Effector memory CD4-positive, alpha-beta T cell (primary cell): ENCODE data around the gene FRYL.
A peak's percentile ranks its signal among the peaks of the same experiment; 100 is the strongest.
"Not testable (repeated sequence)": the region's sequence is repeated elsewhere in the genome, so short reads cannot be mapped to it uniquely, and the experiment has no call there.

Source experiments
- DNase-seq, 3 donors: peaks; one replicate each; pipeline ENCODE4 v3.0.0-alpha.2; 2020
- H3K27ac ChIP-seq: 2 replicates; pipeline ENCODE4 v1.7.0; 2013; ENCODE audit warnings: mild to moderate bottlenecking, low read length, moderate library complexity; ENCODE audit not compliant: insufficient read depth, poor library complexity, severe bottlenecking
- H3K27me3 ChIP-seq: replicated peaks from 2 replicates; pipeline ENCODE4 v1.7.0; 2013; ENCODE audit warnings: mild to moderate bottlenecking, low read length; ENCODE audit not compliant: insufficient read depth, control insufficient read depth, poor library complexity, severe bottlenecking
- H3K36me3 ChIP-seq: 2 replicates; pipeline ENCODE4 v1.7.0; 2013; ENCODE audit warnings: mild to moderate bottlenecking, low read length, moderate library complexity; ENCODE audit not compliant: control insufficient read depth, insufficient read depth
- H3K4me1 ChIP-seq: 2 replicates; pipeline ENCODE4 v1.7.0; 2013; ENCODE audit warnings: low read length, mild to moderate bottlenecking; ENCODE audit not compliant: control insufficient read depth, insufficient read depth, poor library complexity, severe bottlenecking
- H3K4me3 ChIP-seq: 2 replicates; pipeline ENCODE4 v1.7.0; 2013; ENCODE audit warnings: low read length, low read depth, mild to moderate bottlenecking; ENCODE audit not compliant: insufficient read depth, poor library complexity, severe bottlenecking
- H3K9me3 ChIP-seq: 2 replicates; pipeline ENCODE4 v1.7.0; 2013; ENCODE audit warnings: mild to moderate bottlenecking, low read length, moderate library complexity; ENCODE audit not compliant: control insufficient read depth

The FRYL gene

GRCh38 chr4:48653217-48654014, 126.7 kb downstream of the FRYL start:
- Histone ChIP-seq H3K4me1 (peaks cover 9% of the 10 kb centered on the region), H3K36me3 (no peaks in the 10 kb centered on the region), H3K27me3 (no peaks in the 10 kb centered on the region), H3K27ac (peak overlapping the region; percentile 34), H3K4me3 (no peak overlapping the region), H3K9me3 (no peaks in the 10 kb centered on the region)
- DNase-seq, result peak in 2 of 3 donors; percentile 8 to 27

GRCh38 chr4:48651914-48652313, 128.2 kb downstream of the FRYL start:
- DNase-seq, result no peak
- H3K4me3 ChIP-seq, result no peak overlapping the region
- H3K27ac ChIP-seq, result no peak overlapping the region
- H3K27me3 ChIP-seq, result no peaks in the 10 kb centered on the region
- H3K4me1 ChIP-seq, result peaks cover 9% of the 10 kb centered on the region
- no peaks in the 10 kb centered on the region for H3K36me3 ChIP-seq
- no peaks in the 10 kb centered on the region for H3K9me3 ChIP-seq

GRCh38 chr4:48649505-48649904, 130.6 kb downstream of the FRYL start:
- Histone ChIP-seq H3K27me3 (no peaks in the 10 kb centered on the region), H3K4me1 (peaks cover 5% of the 10 kb centered on the region), H3K36me3 (no peaks in the 10 kb centered on the region), H3K27ac (no peak overlapping the region), H3K9me3 (no peaks in the 10 kb centered on the region), H3K4me3 (no peak overlapping the region)
- DNase-seq, result no peak

GRCh38 chr4:48645225-48645794, 134.8 kb downstream of the FRYL start:
- no peaks in the 10 kb centered on the region for H3K4me1 ChIP-seq
- no peak overlapping the region for H3K27ac ChIP-seq
- no peaks in the 10 kb centered on the region for H3K36me3 ChIP-seq
- H3K4me3 ChIP-seq, result no peak overlapping the region
- no peaks in the 10 kb centered on the region for H3K9me3 ChIP-seq
- H3K27me3 ChIP-seq, result no peaks in the 10 kb centered on the region
- no peak for DNase-seq

GRCh38 chr4:48642421-48643374, 137.4 kb downstream of the FRYL start:
- Histone ChIP-seq H3K4me1 (no peaks in the 10 kb centered on the region), H3K9me3 (no peaks in the 10 kb centered on the region), H3K27me3 (no peaks in the 10 kb centered on the region), H3K36me3 (no peaks in the 10 kb centered on the region), H3K27ac (no peak overlapping the region), H3K4me3 (no peak overlapping the region)
- DNase-seq, result no peak

GRCh38 chr4:48641401-48641800, 138.7 kb downstream of the FRYL start:
- H3K9me3 ChIP-seq, result no peaks in the 10 kb centered on the region
- H3K4me3 ChIP-seq, result no peak overlapping the region
- H3K36me3 ChIP-seq, result no peaks in the 10 kb centered on the region
- no peaks in the 10 kb centered on the region for H3K4me1 ChIP-seq
- H3K27ac ChIP-seq, result no peak overlapping the region
- H3K27me3 ChIP-seq, result no peaks in the 10 kb centered on the region
- no peak for DNase-seq

GRCh38 chr4:48640699-48641098, 139.4 kb downstream of the FRYL start:
- Histone ChIP-seq H3K27ac (no peak overlapping the region), H3K9me3 (no peaks in the 10 kb centered on the region), H3K27me3 (no peaks in the 10 kb centered on the region), H3K4me3 (no peak overlapping the region), H3K4me1 (no peaks in the 10 kb centered on the region), H3K36me3 (no peaks in the 10 kb centered on the region)
- no peak for DNase-seq

- Histone ChIP-seq H3K27me3 (no peaks in the 10 kb centered on the region), H3K4me1 (no peaks in the 10 kb centered on the region), H3K9me3 (no peaks in the 10 kb centered on the region), H3K36me3 (no peaks in the 10 kb centered on the region), H3K27ac (no peak overlapping the region), H3K4me3 (no peak overlapping the region)
- DNase-seq, result no peak
Measured at GRCh38 chr4:48640225-48640624, 139.9 kb downstream of the FRYL start.

- DNase-seq, result no peak
- Histone ChIP-seq H3K27ac (no peak overlapping the region), H3K27me3 (no peaks in the 10 kb centered on the region), H3K4me1 (no peaks in the 10 kb centered on the region), H3K9me3 (no peaks in the 10 kb centered on the region), H3K4me3 (no peak overlapping the region), H3K36me3 (no peaks in the 10 kb centered on the region)
Measured at GRCh38 chr4:48639807-48640206, 140.3 kb downstream of the FRYL start.

GRCh38 chr4:48638586-48638985, 141.5 kb downstream of the FRYL start:
- H3K9me3 ChIP-seq, H3K4me1 ChIP-seq, DNase-seq, H3K4me3 ChIP-seq, H3K27ac ChIP-seq, H3K27me3 ChIP-seq, H3K36me3 ChIP-seq: not testable (repeated sequence)
